Neural cell (in vitro differentiated cells): Measurements from ENCODE around the gene NUP54. TPM values are rescaled to one million over a fixed set of nuclear protein-coding genes. Genes with fewer than 3 reads are reported as not detected.

Experiments
- H2AFZ ChIP-seq: fragments of 200-600, 300-800 bp; sonication (generic), shearing (Covaris generic); 2 replicates; pipeline ENCODE4 v1.6.0; 2014; ENCODE audit warnings: low read depth, mild to moderate bottlenecking, antibody characterized with exemption, low read length, moderate library complexity
- H3F3A ChIP-seq: fragments of 200-600 bp; shearing (Covaris generic); 2 replicates; pipeline ENCODE4 v1.6.1; 2016; ENCODE audit warnings: mild to moderate bottlenecking, moderate library complexity, mixed read lengths, antibody characterized with exemption, low read length; ENCODE audit not compliant: insufficient read depth, poor library complexity, severe bottlenecking
- H3K27ac ChIP-seq: fragments of 200-600, 300-800 bp; sonication (generic), shearing (Covaris generic); 2 replicates; pipeline ENCODE4 v1.5.1; 2014; ENCODE audit warnings: mild to moderate bottlenecking, low read length, moderate library complexity
- H3K27me3 ChIP-seq: fragments of 300-800, 200-600 bp; sonication (generic), shearing (Covaris generic); 2 replicates; pipeline ENCODE4 v1.6.0; 2014; ENCODE audit warnings: mild to moderate bottlenecking, low read depth, low read length, moderate library complexity; ENCODE audit not compliant: insufficient read depth
- H3K36me3 ChIP-seq: fragments of 300-800, 200-600 bp; sonication (generic), shearing (Covaris generic); 2 replicates; pipeline ENCODE4 v1.5.1; 2014; ENCODE audit warnings: mild to moderate bottlenecking, antibody characterized with exemption, low read length, moderate library complexity; ENCODE audit not compliant: insufficient read depth
- H3K4me2 ChIP-seq: fragments of 300-800, 200-600 bp; sonication (generic), shearing (Covaris generic); 2 replicates; pipeline ENCODE4 v1.6.0; 2014; ENCODE audit warnings: mild to moderate bottlenecking, low read length
- H3K4me3 ChIP-seq: fragments of 300-800, 200-600 bp; sonication (generic), shearing (Covaris generic); 2 replicates; pipeline ENCODE4 v1.5.1; 2014; ENCODE audit warnings: mild to moderate bottlenecking, low read length, moderate library complexity
- H3K79me2 ChIP-seq: fragments of 200-600 bp; shearing (Covaris generic); replicated peaks from 2 replicates; pipeline ENCODE4 v1.6.0; 2014; ENCODE audit warnings: mild to moderate bottlenecking, low read length, moderate library complexity; ENCODE audit not compliant: insufficient read depth
- H3K9ac ChIP-seq: fragments of 300-800, 200-600 bp; sonication (generic), shearing (Covaris generic); 2 replicates; pipeline ENCODE4 v1.6.1; 2016; ENCODE audit warnings: mild to moderate bottlenecking, low read length, mixed read lengths
- H3K9me2 ChIP-seq: fragments of 200-600 bp; shearing (Covaris generic); 2 replicates; pipeline ENCODE4 v1.6.1; 2016; ENCODE audit warnings: mild to moderate bottlenecking, low read length, mixed read lengths; ENCODE audit not compliant: insufficient read depth
- H3K9me3 ChIP-seq: fragments of 200-600, 300-800 bp; sonication (generic), shearing (Covaris generic); 2 replicates; pipeline ENCODE4 v1.6.1; 2016; ENCODE audit warnings: mild to moderate bottlenecking, mixed run types, low read length, moderate library complexity, mixed read lengths
- H4K20me1 ChIP-seq: fragments of 200-600 bp; shearing (Covaris generic); 2 replicates; pipeline ENCODE4 v1.6.1; 2016; ENCODE audit warnings: mild to moderate bottlenecking, mixed run types; ENCODE audit not compliant: insufficient read depth
- EP300 ChIP-seq: fragments of 450-650 bp; conservative IDR thresholded peaks from 2 replicates; pipeline ENCODE4 v1.6.1; 2014; ENCODE audit warnings: antibody characterized with exemption, mild to moderate bottlenecking, moderate library complexity; ENCODE audit not compliant: poor library complexity, severe bottlenecking
- EZH2 ChIP-seq: fragments of 200-600, 300-800 bp; shearing (Covaris generic), sonication (generic); IDR thresholded peaks from 2 replicates; pipeline ENCODE4 v1.6.1; 2014; ENCODE audit warnings: antibody characterized with exemption, low read length, borderline replicate concordance, mild to moderate bottlenecking; ENCODE audit not compliant: insufficient read depth, poor library complexity, severe bottlenecking
- MXI1 ChIP-seq: fragments of 450-650 bp; conservative IDR thresholded peaks from 2 replicates; pipeline ENCODE4 v1.6.1; 2014; ENCODE audit warnings: antibody characterized with exemption, mild to moderate bottlenecking; ENCODE audit not compliant: poor library complexity, severe bottlenecking
- POLR2AphosphoS5 ChIP-seq: IDR thresholded peaks from 2 replicates; pipeline ENCODE4 v1.6.1; 2012
- RAD21 ChIP-seq: fragments of 450-650 bp; conservative IDR thresholded peaks from 2 replicates; pipeline ENCODE4 v1.6.1; 2014; ENCODE audit warnings: antibody characterized with exemption, mild to moderate bottlenecking, moderate library complexity
- SMC3 ChIP-seq: fragments of 450-650 bp; conservative IDR thresholded peaks from 2 replicates; pipeline ENCODE4 v1.6.1; 2014; ENCODE audit warnings: antibody characterized with exemption, mild to moderate bottlenecking, moderate library complexity; ENCODE audit not compliant: poor library complexity
- TAF1 ChIP-seq: IDR thresholded peaks from 2 replicates; pipeline ENCODE4 v1.6.1; 2012; ENCODE audit warnings: low read depth
- polyA plus RNA-seq: library from polyadenylated mRNA; depleted of rRNA; stranded (reverse); fragments of >200 nt; gene quantifications from 2 replicates; pipeline ENCODE4 v1.2.3, GENCODE V29; 2014
- TF ChIP-seq, protein P1 (sequence below): fragments of 450-650 bp; IDR thresholded peaks from 2 replicates; pipeline ENCODE4 v1.5.1; 2014; ENCODE audit warnings: antibody characterized with exemption, mild to moderate bottlenecking, moderate library complexity; ENCODE audit not compliant: poor library complexity, severe bottlenecking
- TF ChIP-seq, protein P2 (sequence below): IDR thresholded peaks from 2 replicates; pipeline ENCODE4 v1.6.1; 2012; ENCODE audit warnings: borderline replicate concordance

NUP54 gene
- polyA plus RNA-seq, 1 donor from 2014 or later = 103 TPM

GRCh38 chr4:76091052-76091451 lies 57.1 kb downstream of the NUP54 start:
- Histone ChIP-seq H3K79me2 (no peaks in the 10 kb centered on the region), H4K20me1 (no peaks in the 10 kb centered on the region), H3K9ac (no peak overlapping the region), H3F3A (no peaks in the 10 kb centered on the region), H3K9me3 (no peaks in the 10 kb centered on the region), H3K4me3 (no peak overlapping the region), H3K4me2 (no peak overlapping the region), H3K36me3 (no peaks in the 10 kb centered on the region), H3K27me3 (no peaks in the 10 kb centered on the region), H3K9me2 (no peaks in the 10 kb centered on the region), H2AFZ (no peak overlapping the region), H3K27ac (no peak overlapping the region)
- TF ChIP-seq SMC3 (no peak), EZH2 (no peak), MXI1 (no peak)
- TF ChIP-seq, protein P1, sequence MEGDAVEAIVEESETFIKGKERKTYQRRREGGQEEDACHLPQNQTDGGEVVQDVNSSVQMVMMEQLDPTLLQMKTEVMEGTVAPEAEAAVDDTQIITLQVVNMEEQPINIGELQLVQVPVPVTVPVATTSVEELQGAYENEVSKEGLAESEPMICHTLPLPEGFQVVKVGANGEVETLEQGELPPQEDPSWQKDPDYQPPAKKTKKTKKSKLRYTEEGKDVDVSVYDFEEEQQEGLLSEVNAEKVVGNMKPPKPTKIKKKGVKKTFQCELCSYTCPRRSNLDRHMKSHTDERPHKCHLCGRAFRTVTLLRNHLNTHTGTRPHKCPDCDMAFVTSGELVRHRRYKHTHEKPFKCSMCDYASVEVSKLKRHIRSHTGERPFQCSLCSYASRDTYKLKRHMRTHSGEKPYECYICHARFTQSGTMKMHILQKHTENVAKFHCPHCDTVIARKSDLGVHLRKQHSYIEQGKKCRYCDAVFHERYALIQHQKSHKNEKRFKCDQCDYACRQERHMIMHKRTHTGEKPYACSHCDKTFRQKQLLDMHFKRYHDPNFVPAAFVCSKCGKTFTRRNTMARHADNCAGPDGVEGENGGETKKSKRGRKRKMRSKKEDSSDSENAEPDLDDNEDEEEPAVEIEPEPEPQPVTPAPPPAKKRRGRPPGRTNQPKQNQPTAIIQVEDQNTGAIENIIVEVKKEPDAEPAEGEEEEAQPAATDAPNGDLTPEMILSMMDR = no peak

DNA sequence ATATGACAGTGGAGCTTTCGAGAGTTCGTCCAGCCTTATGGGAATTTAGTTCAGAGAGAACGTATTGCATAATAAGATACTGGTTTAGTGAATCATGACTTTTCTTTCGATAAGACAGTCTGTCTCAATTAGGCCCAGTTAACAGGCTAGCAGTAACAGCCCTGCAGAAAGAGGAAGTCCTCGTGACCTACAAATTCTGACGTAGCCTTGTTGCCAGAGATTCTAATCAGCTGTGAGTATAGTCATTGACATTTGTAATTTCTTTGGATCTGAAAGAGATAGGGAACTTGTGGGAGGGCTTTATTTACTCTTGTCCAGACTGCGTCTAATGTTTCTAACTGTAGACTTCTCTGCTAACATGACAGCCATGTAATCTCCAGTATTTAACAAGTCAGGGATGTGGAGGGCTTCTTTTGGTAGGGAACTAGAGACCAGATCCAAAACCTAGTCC lies 57.9 kb downstream of the NUP54 start:
- no peaks in the 10 kb centered on the region for H4K20me1 ChIP-seq
- H3K9ac ChIP-seq = no peak overlapping the region
- no peak overlapping the region for H3K4me2 ChIP-seq
- no peaks in the 10 kb centered on the region for H3K27me3 ChIP-seq
- no peak for TF ChIP-seq RAD21
- TF ChIP-seq, protein P1 = no peak
- no peak for TF ChIP-seq POLR2AphosphoS5
- no peak for TF ChIP-seq EZH2
- TF ChIP-seq MXI1 = no peak
- TF ChIP-seq, protein P2, sequence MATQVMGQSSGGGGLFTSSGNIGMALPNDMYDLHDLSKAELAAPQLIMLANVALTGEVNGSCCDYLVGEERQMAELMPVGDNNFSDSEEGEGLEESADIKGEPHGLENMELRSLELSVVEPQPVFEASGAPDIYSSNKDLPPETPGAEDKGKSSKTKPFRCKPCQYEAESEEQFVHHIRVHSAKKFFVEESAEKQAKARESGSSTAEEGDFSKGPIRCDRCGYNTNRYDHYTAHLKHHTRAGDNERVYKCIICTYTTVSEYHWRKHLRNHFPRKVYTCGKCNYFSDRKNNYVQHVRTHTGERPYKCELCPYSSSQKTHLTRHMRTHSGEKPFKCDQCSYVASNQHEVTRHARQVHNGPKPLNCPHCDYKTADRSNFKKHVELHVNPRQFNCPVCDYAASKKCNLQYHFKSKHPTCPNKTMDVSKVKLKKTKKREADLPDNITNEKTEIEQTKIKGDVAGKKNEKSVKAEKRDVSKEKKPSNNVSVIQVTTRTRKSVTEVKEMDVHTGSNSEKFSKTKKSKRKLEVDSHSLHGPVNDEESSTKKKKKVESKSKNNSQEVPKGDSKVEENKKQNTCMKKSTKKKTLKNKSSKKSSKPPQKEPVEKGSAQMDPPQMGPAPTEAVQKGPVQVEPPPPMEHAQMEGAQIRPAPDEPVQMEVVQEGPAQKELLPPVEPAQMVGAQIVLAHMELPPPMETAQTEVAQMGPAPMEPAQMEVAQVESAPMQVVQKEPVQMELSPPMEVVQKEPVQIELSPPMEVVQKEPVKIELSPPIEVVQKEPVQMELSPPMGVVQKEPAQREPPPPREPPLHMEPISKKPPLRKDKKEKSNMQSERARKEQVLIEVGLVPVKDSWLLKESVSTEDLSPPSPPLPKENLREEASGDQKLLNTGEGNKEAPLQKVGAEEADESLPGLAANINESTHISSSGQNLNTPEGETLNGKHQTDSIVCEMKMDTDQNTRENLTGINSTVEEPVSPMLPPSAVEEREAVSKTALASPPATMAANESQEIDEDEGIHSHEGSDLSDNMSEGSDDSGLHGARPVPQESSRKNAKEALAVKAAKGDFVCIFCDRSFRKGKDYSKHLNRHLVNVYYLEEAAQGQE = no peak
- TF ChIP-seq SMC3 = no peak
- no peak for TF ChIP-seq EP300
- TF ChIP-seq TAF1 = no peak
- H3K27ac ChIP-seq = no peak overlapping the region
- no peaks in the 10 kb centered on the region for H3K9me3 ChIP-seq
- no peak overlapping the region for H3K4me3 ChIP-seq
- no peak overlapping the region for H2AFZ ChIP-seq
- no peaks in the 10 kb centered on the region for H3K9me2 ChIP-seq
- no peaks in the 10 kb centered on the region for H3K36me3 ChIP-seq
- no peaks in the 10 kb centered on the region for H3K79me2 ChIP-seq
- no peaks in the 10 kb centered on the region for H3F3A ChIP-seq
